ENCODE results near the gene METRN.
"Not testable (repeated sequence)": the region's sequence is repeated elsewhere in the genome, so short reads cannot be mapped to it uniquely, and the experiment has no call there.

The METRN gene

GRCh38 chr16:747978-748746 lies 33.2 kb downstream of the METRN start:
- DNase-seq (ENCODE audit: low read depth) = no peak
- no peak overlapping the region for H3K4me3 ChIP-seq (ENCODE audit: control insufficient read depth, low read depth, low read length)
- TF ChIP-seq CTCF (IDR thresholded peaks at IDR 0.05; ENCODE audit: control insufficient read depth, insufficient read depth, low read depth, low read length, missing control alignments) = no peak

GRCh38 chr16:749010-749409 lies 34.1 kb downstream of the METRN start:
- H3K4me3 ChIP-seq (ENCODE audit: control insufficient read depth, low read depth, low read length) = no peak overlapping the region
- no peak for TF ChIP-seq CTCF (IDR thresholded peaks at IDR 0.05; ENCODE audit: control insufficient read depth, insufficient read depth, low read depth, low read length, missing control alignments)
- peak; percentile 87 for DNase-seq (ENCODE audit: low read depth)

- DNase-seq (ENCODE audit: low read depth) = no peak
- no peak for TF ChIP-seq CTCF (IDR thresholded peaks at IDR 0.05; ENCODE audit: control insufficient read depth, insufficient read depth, low read depth, low read length, missing control alignments)
These were observed 35.6 kb downstream of the METRN start for GRCh38 chr16:750485-750884.

GRCh38 chr16:751152-752006 lies 36.5 kb downstream of the METRN start:
- no peak overlapping the region for H3K4me3 ChIP-seq (ENCODE audit: control insufficient read depth, low read depth, low read length)
- TF ChIP-seq CTCF (IDR thresholded peaks at IDR 0.05; ENCODE audit: control insufficient read depth, insufficient read depth, low read depth, low read length, missing control alignments) = no peak
- DNase-seq (ENCODE audit: low read depth) = no peak

More at GRCh38 chr16:750485-750884, 35.6 kb downstream of the METRN start:
- no peak overlapping the region for H3K4me3 ChIP-seq (ENCODE audit: control insufficient read depth, low read depth, low read length)

GRCh38 chr16:752007-752312 lies 37.0 kb downstream of the METRN start:
- H3K4me3 ChIP-seq (ENCODE audit: control insufficient read depth, low read depth, low read length) = no peak overlapping the region

GRCh38 chr16:754121-754607 lies 39.2 kb downstream of the METRN start:
- H3K4me3 ChIP-seq (ENCODE audit: control insufficient read depth, low read depth, low read length); DNase-seq (ENCODE audit: low read depth): not testable (repeated sequence)

More at GRCh38 chr16:752007-752312, 37.0 kb downstream of the METRN start:
- no peak for DNase-seq (ENCODE audit: low read depth)
- TF ChIP-seq CTCF (IDR thresholded peaks at IDR 0.05; ENCODE audit: control insufficient read depth, insufficient read depth, low read depth, low read length, missing control alignments) = no peak

GRCh38 chr16:754656-755055 lies 39.7 kb downstream of the METRN start:
- no peak for TF ChIP-seq CTCF (IDR thresholded peaks at IDR 0.05; ENCODE audit: control insufficient read depth, insufficient read depth, low read depth, low read length, missing control alignments)
- H3K4me3 ChIP-seq (ENCODE audit: control insufficient read depth, low read depth, low read length) = no peak overlapping the region
- no peak for DNase-seq (ENCODE audit: low read depth)

Data from AG09309 (cell line).